G401 (cell line): ENCODE measurements around the gene LRRC8A. TPM values are rescaled to one million over a fixed set of nuclear protein-coding genes. Genes with fewer than 3 reads are reported as not detected.
A peak's percentile ranks its signal among the peaks of the same experiment; 100 is the strongest.

Source experiments
- DNase-seq: peaks from one replicate; pipeline ENCODE4 v3.0.0-alpha.2; 2015; ENCODE audit warnings: low spot score
- in situ Hi-C: cut with HindIII; loops from 2 replicates; pipeline ENCODE4 v1.10.0; 2016; ENCODE audit warnings: low sequenced_read_pairs, mixed read lengths
- total RNA-seq: library from RNA; depleted of rRNA; stranded (reverse); fragments of >200 nt; shearing (Covaris generic); gene quantifications from 2 replicates; pipeline ENCODE4 v1.2.3, GENCODE V29; 2014

LRRC8A gene
- total RNA-seq, 1 experiment from 2014 or later, result 38.7 TPM

DNA sequence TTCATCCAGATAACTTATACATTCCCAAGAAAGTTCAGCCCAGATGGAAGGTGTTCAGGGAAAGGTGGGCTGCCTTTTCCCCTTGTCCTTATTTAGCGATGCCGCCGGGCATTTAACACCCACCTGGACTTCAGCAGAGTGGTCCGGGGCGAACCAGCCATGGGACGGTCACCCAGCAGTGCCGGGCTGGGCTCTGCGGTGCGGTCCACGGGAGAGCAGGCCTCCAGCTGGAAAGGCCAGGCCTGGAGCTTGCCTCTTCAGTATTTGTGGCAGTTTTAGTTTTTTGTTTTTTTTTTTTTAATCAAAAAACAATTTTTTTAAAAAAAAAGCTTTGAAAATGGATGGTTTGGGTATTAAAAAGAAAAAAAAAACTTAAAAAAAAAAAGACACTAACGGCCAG is 34.8 kb downstream of the LRRC8A start:
- in situ Hi-C loops, result no loop called here
- no peak for DNase-seq

DNA sequence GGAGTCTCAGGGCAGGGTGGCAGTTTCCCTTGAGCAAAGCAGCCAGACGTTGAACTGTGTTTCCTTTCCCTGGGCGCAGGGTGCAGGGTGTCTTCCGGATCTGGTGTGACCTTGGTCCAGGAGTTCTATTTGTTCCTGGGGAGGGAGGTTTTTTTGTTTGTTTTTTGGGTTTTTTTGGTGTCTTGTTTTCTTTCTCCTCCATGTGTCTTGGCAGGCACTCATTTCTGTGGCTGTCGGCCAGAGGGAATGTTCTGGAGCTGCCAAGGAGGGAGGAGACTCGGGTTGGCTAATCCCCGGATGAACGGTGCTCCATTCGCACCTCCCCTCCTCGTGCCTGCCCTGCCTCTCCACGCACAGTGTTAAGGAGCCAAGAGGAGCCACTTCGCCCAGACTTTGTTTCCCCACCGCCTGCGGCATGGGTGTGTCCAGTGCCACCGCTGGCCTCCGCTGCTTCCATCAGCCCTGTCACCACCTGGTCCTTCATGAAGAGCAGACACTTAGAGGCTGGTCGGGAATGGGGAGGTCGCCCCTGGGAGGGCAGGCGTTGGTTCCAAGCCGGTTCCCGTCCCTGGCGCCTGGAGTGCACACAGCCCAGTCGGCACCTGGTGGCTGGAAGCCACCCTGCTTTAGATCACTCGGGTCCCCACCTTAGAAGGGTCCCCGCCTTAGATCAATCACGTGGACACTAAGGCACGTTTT is 35.4 kb downstream of the LRRC8A start:
- peak; percentile 80 for DNase-seq
- in situ Hi-C loops, result no loop called here

DNA sequence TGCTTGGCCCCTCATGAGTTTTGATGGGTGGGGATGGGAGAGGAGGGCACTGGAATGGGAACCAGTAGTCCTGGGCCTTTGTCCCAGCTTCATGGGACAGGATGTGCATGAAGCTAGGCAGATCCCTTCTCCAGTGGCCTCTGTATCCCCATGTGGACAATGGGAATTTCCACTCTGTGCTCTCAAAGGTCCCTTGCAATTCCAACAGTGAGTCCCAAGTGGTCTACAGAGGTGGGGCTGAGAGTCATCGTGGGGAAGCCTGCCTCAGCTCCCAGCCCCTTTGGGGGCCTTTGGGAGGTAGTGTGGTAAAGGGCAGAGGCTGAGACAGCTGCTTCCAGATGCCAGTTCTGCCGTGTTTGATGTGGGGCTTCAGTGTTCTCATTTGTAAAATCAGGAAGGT is 37.0 kb downstream of the LRRC8A start:
- no peak for DNase-seq
- in situ Hi-C loops, result no loop called here

DNA sequence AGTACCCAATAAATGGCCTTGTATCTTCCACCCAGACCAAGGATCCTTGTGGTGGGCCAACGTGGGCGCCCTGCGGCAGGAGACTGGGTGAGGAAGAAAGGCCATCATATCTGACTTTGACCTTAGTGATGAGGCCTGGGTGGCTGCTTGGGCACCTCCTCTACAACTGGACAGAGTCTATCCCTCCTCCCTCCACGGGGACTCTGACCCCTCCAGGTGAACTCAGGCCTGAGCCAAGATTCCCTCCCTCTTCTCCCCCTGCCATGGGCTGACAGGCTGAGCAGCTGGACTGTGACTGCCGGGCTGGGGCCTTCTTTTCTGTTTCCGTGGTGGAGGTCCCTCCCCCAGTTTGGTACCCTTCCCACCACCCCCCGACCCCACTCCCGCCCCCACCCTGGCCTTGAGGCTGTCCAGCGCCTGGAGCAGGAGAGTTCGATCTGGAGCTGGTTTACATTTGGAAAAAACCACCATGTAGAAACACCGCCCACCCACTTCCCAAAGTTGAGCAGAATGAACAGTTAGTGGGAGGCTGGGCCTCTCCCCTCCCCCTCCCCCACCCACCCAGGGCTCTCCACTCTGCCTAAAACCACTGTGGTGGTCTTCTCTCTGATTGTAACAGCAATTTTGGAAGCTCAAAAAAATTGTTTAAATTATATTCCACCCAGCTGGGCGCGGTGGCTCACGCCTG is 37.6 kb downstream of the LRRC8A start:
- DNase-seq, result no peak
- in situ Hi-C loops, result no loop called here

DNA sequence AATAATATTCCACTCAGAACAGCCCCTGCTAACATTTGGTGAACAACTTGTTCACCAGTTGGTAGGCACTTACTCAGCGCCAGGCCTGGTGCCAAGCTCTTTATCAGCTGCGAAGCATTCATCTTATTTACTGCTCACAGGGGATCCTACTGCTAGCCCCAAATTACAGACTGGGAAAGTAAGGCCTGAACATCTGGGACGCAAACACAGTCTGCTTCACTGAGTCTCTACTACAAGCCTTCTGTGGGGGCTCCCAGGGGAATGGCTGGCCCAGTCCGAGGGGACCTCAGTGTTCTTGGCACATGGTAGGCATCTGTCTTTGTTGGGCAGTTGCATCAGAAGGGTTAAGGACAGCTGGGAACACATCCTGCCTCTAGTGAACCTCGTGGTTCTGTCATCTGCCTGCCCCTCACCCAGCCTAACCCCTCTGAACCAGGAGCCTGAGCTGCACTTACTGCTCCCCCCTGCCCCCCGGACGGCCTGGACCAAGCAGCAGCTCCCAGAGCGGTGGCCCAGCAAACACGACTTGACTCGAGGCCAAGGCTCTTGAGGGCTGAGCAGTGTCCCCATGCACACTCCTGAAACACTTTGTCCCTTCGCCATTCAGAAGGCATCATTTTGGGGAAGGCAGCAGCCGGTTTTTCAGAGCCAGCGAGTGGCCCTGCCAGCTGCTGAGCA is 38.6 kb downstream of the LRRC8A start, which contains the start of gene PHYHD1:
Gene PHYHD1, plus strand, starts transcription at position 602 of the 678 bp plus-strand sequence. CDS start 1,342 bp downstream, outside the sequence.
- DNase-seq, result peak; percentile 46
- in situ Hi-C loops, result no loop called here

DNA sequence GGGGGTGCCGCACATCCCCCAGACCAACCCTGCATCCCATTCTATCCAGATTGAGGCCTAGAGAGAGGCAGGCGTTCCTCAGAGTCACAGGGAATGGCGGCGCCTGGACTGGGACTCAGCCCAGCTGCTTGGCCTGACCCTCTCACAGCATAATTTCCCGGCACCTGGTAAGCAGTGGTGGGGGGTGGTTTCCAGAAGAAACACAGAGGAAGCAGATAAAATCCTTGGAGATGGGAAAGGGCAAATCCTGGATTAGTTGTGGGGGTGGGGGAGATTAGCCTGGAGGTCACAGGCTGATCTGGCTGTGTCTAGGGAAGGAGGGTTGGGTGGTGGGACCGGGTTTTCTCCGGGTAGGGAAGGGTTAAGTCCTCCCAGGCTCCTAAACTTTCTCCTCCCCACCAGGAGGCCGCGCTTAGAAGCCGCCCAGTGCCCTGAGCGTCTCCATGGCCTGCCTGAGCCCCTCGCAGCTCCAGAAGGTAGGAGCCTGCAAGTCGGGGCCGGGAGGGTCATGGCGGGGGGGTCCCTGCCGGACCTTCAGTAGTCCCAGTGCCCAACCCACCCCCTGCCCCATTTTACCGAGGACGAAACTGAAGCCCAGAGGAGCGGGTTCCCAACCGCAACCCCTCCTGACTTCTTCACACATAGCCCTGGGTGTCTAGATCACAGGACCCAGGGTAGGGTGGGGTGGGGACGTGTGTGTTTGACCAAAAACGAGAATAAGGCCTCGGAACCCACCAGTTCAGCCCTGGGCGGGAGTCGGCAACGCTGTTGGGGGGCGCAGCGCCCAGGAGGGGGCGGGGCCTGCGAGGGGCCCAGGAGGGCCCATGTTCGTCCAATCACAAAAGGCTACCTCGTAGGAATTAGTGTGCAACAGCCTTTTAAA is 40.2 kb downstream of the LRRC8A start:
- DNase-seq, result peak; percentile 22
- in situ Hi-C loops, result no loop called here

DNA sequence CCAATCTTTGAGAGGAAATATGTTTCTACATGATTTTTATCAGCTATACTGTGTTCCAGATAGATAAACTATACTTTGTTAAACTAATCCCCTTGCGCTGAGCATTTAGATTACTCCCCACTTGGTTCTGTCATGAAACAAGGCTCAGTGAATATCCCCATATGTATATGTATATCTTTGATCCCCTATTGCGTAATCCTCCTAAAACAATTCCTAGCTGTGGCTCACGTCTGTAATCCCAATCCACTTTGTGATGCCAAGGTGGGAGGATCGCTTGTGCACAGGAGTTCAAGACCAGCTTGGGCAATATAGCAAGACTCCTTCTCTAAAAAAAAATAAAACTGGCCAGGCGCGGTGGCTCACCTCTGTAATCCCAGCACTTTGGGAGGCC is 41.6 kb downstream of the LRRC8A start:
- in situ Hi-C loops, result no loop called here
- no peak for DNase-seq

DNA sequence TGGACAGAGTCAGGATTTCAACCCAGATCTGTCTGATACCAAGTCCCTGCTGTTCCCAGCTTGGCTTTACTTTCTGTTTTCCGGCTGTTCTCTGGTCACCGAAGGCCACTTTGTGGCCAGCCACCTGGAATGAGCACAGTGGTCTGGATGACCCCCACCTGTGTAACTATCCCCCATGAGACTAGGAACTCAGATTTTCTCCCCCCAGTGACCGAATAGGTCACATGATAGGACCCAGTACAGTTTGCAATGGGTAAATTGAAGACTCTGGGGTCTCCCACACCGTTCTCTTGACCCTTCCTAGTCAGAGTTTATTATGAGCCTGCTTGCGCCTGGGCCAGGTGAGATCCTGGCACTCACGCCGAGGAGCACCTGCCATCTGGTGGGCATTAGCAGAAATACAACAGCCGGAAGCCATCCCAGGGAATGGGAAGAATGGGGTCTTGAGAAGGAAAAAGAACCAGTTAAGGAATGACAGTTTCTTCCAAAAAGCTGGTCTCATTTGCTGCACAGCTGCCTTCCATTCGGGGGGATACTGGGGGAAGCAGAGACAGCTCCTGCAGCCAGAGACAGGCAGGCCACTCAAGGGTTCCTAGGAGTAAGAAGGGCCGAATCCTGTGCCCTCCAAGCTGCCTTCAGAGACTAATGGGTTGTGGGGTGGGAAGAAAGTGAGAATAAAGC is 45.9 kb downstream of the LRRC8A start:
- DNase-seq, result peak; percentile 72
- in situ Hi-C loops, result no loop called here

DNA sequence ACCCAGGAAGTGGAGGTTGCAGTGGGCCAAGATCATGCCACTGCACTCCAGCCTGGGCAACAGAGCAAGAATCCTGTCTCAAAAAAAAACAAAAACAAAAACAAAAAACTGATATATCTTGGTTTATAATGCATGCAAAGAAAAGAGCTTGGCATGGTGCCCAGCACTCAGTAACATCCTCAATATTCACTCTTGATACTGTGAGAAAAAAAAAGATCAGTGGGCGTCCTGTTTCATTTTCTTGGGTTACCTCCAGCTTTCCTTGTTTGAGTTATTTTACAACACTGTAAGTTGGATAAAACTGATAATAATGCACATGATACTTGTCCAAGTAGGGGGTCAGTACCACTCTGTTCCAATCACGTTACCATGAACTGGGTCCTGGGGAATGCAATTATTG is 46.7 kb downstream of the LRRC8A start:
- in situ Hi-C loops, result no loop called here
- no peak for DNase-seq

DNA sequence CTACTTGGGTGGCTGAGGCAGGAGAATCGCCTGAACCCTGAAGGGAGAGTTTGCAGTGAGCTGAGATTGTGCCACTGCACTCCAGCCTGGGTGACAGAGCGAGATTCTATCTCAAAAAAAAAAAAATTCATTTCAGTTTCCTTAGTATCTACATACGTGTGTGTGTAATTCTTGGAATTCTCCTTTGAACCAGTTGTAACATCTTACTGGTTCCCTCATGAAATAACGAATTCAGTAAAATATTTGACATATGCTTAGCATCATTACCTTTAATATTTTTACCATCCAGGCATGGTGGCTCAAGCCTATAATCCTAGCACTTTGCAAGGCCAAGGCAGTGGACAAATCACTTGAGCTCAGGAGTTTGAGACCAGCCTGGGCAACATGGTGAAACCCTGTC is 47.6 kb downstream of the LRRC8A start:
- in situ Hi-C loops, result no loop called here
- DNase-seq, result no peak

DNA sequence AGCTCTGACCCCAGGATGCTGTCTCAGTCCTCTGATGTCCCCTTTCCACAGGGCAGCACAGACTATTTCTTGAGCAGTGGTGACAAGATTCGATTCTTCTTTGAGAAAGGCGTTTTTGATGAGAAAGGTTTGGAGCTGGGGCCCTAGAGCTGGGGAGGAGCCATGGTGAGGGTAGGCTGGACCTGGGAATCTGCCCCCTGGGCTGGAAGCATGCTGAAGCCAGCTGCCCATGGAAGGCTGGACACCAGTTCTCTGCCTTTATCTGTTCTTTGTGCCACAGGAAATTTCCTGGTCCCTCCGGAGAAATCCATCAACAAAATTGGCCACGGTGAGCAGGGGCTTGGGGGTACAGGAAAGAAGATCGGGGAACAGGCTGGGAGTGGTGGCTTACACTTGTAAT is 51.8 kb downstream of the LRRC8A start:
- in situ Hi-C loops, result no loop called here
- no peak for DNase-seq

DNA sequence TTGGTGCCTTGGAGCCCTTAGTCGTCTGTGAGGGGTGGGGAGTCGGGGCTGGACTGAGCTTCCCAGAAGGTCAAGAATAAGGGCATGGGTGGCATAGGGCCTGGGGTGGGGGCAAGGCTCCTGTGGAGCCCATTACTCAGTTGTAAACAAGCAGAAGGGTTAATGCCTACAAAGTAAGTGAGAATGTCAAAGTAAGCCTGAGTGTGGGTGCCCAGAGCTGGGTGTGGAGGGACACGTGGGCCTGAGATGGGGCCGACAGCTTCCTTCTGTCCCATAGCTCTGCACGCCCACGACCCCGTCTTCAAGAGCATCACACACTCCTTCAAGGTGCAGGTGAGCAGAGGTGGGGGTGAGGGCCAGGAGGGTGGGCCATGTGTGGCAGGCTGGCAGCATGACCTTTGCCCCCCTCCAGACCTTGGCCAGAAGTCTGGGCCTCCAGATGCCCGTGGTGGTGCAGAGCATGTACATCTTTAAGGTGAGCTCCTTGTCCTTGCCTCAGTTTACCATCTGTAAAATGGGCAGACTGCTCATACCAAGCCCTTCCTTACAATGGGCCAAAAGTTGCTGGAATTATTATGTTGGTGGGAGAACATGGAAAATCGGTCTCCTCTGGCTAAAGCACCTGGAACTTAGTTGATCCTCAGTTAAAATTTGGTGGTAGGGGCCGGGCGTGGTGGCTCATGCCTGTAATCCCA is 54.4 kb downstream of the LRRC8A start:
- no peak for DNase-seq

DNA sequence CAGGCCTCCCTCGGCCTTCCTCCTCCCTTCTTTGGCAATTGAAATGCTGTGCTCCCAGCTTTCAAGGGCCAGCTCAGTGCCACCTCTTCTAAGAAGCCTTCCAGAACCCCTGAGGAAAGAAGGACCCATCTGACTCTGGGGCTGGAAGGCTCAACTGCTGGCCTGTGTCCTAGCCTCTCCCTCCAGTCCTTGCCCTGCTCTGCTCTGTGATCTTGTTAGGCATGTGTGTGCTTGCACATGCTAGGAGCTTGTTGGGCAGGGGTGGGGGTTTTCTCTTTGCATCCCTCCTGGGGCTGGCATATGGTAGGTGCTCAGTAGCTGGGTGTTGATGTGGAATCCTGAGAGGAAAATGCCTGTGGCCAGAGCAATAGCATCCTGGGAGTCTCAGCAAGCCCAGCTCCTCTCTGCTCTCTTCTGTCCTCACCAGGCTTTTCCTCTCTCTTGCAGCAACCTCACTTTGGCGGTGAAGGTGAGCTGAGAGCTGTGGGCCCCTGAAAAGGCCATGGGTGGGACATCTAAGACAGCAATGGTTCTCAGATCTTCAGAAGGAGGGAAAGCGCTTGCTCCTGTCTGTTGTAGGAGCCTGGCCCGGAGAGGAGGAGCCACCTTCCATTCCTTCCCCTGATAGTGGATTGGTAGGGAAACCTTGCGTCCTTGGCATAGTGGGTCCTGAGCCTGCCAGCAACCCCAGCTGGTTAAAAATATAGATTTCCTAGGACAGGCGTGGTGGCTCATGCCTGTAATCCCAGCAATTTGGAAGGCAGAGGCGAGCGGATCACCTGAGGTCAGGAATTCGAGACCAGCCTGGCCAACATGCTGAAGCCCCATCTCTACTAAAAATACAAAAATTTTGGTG is 55.6 kb downstream of the LRRC8A start:
- DNase-seq, result no peak
- in situ Hi-C loops, result no loop called here

More for the DNA sequence above, 54.4 kb downstream of the LRRC8A start:
- in situ Hi-C loops, result no loop called here

DNA sequence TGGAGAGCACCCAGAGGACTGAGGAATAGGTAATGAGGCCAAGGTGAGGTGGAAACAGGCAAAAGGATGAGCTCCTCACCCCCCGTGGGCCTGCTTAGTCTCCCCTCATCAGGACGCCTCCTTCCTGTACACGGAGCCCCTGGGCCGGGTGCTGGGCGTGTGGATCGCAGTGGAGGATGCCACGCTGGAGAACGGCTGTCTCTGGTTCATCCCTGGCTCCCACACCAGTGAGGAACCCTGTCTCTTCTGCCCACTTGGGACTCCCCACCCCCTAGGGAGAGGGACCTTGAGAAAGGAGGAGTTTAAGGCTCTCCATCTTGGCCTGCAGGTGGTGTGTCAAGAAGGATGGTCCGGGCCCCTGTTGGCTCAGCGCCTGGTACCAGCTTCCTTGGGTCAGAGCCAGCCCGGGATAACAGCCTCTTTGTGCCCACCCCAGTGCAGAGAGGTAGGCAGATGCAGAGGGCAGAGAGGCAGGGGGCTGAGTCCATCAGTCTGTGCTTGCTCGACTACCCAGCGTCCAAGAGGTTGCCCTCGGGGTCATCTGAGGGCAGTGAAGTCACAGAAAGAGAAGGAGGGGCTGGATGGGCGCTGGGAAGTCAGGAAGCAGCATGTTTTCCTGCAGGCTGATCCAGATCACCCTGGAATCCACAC is 58.5 kb downstream of the LRRC8A start:
- no peak for DNase-seq
- in situ Hi-C loops, result no loop called here

DNA sequence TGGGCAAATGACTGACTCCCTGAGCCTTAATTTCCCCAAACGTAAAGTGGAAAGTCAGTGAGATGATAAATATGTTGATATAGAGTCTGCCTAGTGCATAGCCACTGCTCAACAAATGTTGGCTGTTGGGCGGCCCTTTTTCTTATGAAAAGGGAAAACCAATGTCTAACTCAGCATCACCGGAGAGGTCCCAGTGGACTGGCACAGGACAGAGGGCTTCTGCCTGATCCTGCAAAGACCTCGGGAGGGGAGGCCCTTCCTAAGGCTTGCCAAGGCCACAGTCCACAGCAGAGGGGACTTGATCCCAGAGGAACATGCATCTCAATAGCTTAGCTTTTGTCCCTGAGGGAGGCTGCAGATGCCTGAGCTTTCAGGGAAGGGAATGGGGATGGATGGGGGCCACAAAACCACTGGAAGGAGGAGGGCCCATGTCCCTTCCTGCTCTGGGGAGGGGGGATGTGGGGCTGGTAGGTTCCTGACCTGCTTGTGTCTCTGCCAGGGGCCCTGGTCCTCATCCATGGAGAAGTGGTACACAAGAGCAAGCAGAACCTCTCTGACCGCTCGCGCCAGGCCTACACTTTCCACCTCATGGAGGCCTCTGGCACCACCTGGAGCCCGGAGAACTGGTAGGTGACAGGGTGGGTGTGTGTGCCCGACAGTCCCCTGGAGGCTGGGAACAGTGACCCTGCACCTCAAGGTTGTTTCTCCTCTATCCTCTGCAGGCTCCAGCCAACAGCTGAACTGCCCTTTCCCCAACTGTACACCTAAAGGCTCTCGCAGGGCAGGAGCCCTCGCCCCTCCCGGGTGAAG is 59.2 kb downstream of the LRRC8A start:
- DNase-seq, result no peak
- in situ Hi-C loops, result no loop called here
